ENCODE results near the gene GPR68.

The GPR68 gene

GRCh38 chr14:91241863-91242262 is 2.6 kb downstream of the GPR68 start:
- H3K9me2 ChIP-seq (replicated peaks; ENCODE audit: insufficient read depth, low read length) = no peaks in the 10 kb centered on the region
- H3K9me3 ChIP-seq (replicated peaks; ENCODE audit: insufficient read depth, low read length) = no peaks in the 10 kb centered on the region
- no peak for DNase-seq
- H3F3A ChIP-seq (ENCODE audit: insufficient read depth, low read length) = no peaks in the 10 kb centered on the region
- peak overlapping the region; percentile 29; the same call in 1 of the 2 replicates for H3K27ac ChIP-seq (ENCODE audit: low read length)
- no peaks in the 10 kb centered on the region for H3K36me3 ChIP-seq (replicated peaks; ENCODE audit: insufficient read depth, low read length)
- TF ChIP-seq CTCF (IDR thresholded peaks at IDR 0.05; ENCODE audit: low read length) = no peak
- H3K4me1 ChIP-seq (ENCODE audit: low read length) = peaks cover 21% of the 10 kb centered on the region
- H3K79me2 ChIP-seq (ENCODE audit: low read length) = no peaks in the 10 kb centered on the region
- no peak overlapping the region for H3K9ac ChIP-seq (ENCODE audit: low read length)
- H3K4me3 ChIP-seq (ENCODE audit: low read length) = no peak overlapping the region
- H4K20me1 ChIP-seq (ENCODE audit: insufficient read depth, low read length) = no peaks in the 10 kb centered on the region
- H3K4me2 ChIP-seq (ENCODE audit: low read depth, low read length) = peak overlapping the region; percentile 2; the same call in 1 of the 2 replicates
- H3K27me3 ChIP-seq (replicated peaks; ENCODE audit: insufficient read depth, low read length) = no peaks in the 10 kb centered on the region
- H2AFZ ChIP-seq (ENCODE audit: low read length) = no peak overlapping the region

- H3K9me2 ChIP-seq (replicated peaks; ENCODE audit: insufficient read depth, low read length) = no peaks in the 10 kb centered on the region
- peaks cover 12% of the 10 kb centered on the region for H3K4me1 ChIP-seq (ENCODE audit: low read length)
- no peaks in the 10 kb centered on the region for H3K27me3 ChIP-seq (replicated peaks; ENCODE audit: insufficient read depth, low read length)
- DNase-seq = no peak
- no peaks in the 10 kb centered on the region for H3K79me2 ChIP-seq (ENCODE audit: low read length)
- no peaks in the 10 kb centered on the region for H4K20me1 ChIP-seq (ENCODE audit: insufficient read depth, low read length)
- H3K4me2 ChIP-seq (ENCODE audit: low read depth, low read length) = no peak overlapping the region
- H3K9me3 ChIP-seq (replicated peaks; ENCODE audit: insufficient read depth, low read length) = no peaks in the 10 kb centered on the region
- TF ChIP-seq EZH2 (optimal IDR thresholded peaks at IDR 0.05; ENCODE audit: low read depth, low read length) (no peak), EZH2phosphoT487 (IDR thresholded peaks at IDR 0.05; ENCODE audit: low read length) (no peak), CTCF (IDR thresholded peaks at IDR 0.05; ENCODE audit: low read length) (no peak)
- H3F3A ChIP-seq (ENCODE audit: insufficient read depth, low read length) = no peaks in the 10 kb centered on the region
- H3K36me3 ChIP-seq (replicated peaks; ENCODE audit: insufficient read depth, low read length) = no peaks in the 10 kb centered on the region
- H2AFZ ChIP-seq (ENCODE audit: low read length) = no peak overlapping the region
- H3K27ac ChIP-seq (ENCODE audit: low read length) = no peak overlapping the region
- no peak overlapping the region for H3K9ac ChIP-seq (ENCODE audit: low read length)
- no peak overlapping the region for H3K4me3 ChIP-seq (ENCODE audit: low read length)
Observed at GRCh38 chr14:91238661-91239060, 5.8 kb downstream of the GPR68 start.

DNA sequence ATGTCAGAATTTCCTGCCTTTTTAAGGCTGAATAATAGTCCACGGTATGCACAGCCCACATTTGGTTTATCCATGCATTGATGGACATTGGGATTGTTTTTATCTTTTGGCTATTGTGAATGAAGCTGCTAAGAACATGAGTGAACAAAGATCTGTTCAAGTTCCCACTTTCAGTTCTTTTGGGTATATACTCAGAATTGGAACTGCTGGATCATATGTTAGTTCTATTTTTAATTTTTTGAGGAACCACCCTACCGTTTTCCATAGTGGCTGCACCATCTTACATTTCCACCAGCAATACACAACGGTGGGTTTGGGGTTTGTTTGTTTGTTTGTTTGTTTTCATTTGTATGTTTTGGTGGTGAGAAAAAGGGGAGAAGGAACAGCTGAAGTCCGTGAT is 6.4 kb downstream of the GPR68 start:
- no peak overlapping the region for H3K27ac ChIP-seq (ENCODE audit: low read length)
- no peaks in the 10 kb centered on the region for H3K36me3 ChIP-seq (replicated peaks; ENCODE audit: insufficient read depth, low read length)
- H3K27me3 ChIP-seq (replicated peaks; ENCODE audit: insufficient read depth, low read length) = no peaks in the 10 kb centered on the region
- no peak overlapping the region for H3K4me3 ChIP-seq (ENCODE audit: low read length)
- H3F3A ChIP-seq (ENCODE audit: insufficient read depth, low read length) = no peaks in the 10 kb centered on the region
- H3K9me2 ChIP-seq (replicated peaks; ENCODE audit: insufficient read depth, low read length) = no peaks in the 10 kb centered on the region
- no peak overlapping the region for H3K9ac ChIP-seq (ENCODE audit: low read length)
- peaks cover 6% of the 10 kb centered on the region for H3K4me1 ChIP-seq (ENCODE audit: low read length)
- H3K79me2 ChIP-seq (ENCODE audit: low read length) = no peaks in the 10 kb centered on the region
- H4K20me1 ChIP-seq (ENCODE audit: insufficient read depth, low read length) = no peaks in the 10 kb centered on the region
- TF ChIP-seq EZH2phosphoT487 (IDR thresholded peaks at IDR 0.05; ENCODE audit: low read length) = no peak
- no peak for TF ChIP-seq EZH2 (optimal IDR thresholded peaks at IDR 0.05; ENCODE audit: low read depth, low read length)
- DNase-seq = no peak
- no peaks in the 10 kb centered on the region for H3K9me3 ChIP-seq (replicated peaks; ENCODE audit: insufficient read depth, low read length)
- H3K4me2 ChIP-seq (ENCODE audit: low read depth, low read length) = no peak overlapping the region
- no peak overlapping the region for H2AFZ ChIP-seq (ENCODE audit: low read length)

DNA sequence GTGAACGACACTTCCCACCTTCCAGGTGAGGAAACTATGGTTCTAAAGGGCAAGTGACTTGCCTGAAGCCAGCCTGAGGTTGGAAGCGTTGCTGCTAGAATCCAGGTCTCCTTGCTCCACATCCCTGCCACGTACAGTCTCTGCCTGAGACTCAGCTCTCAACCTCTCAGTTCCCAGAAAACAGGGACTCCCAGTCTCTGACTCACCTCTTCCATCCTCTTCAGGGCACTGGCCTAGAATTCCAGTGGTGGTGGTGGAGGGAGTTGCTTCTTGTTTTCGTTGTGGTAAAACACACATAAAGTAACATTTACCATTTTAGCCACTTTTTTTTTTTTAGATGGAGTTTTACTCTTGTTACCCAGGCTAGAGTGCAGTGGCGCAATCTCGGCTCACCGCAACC is 7.3 kb downstream of the GPR68 start:
- Histone ChIP-seq H3K36me3 (replicated peaks; ENCODE audit: insufficient read depth, low read length) (no peaks in the 10 kb centered on the region), H3K4me3 (ENCODE audit: low read length) (no peak overlapping the region), H3K27me3 (replicated peaks; ENCODE audit: insufficient read depth, low read length) (no peaks in the 10 kb centered on the region), H3K79me2 (ENCODE audit: low read length) (no peaks in the 10 kb centered on the region), H3K4me2 (ENCODE audit: low read depth, low read length) (no peak overlapping the region), H3F3A (ENCODE audit: insufficient read depth, low read length) (no peaks in the 10 kb centered on the region), H4K20me1 (ENCODE audit: insufficient read depth, low read length) (no peaks in the 10 kb centered on the region), H2AFZ (ENCODE audit: low read length) (no peak overlapping the region), H3K9ac (ENCODE audit: low read length) (no peak overlapping the region), H3K4me1 (ENCODE audit: low read length) (no peaks in the 10 kb centered on the region; the same call in 1 of the 2 replicates), H3K9me2 (replicated peaks; ENCODE audit: insufficient read depth, low read length) (no peaks in the 10 kb centered on the region), H3K27ac (ENCODE audit: low read length) (no peak overlapping the region), H3K9me3 (replicated peaks; ENCODE audit: insufficient read depth, low read length) (no peaks in the 10 kb centered on the region)
- DNase-seq = no peak
- TF ChIP-seq EZH2 (optimal IDR thresholded peaks at IDR 0.05; ENCODE audit: low read depth, low read length) = no peak
- no peak for TF ChIP-seq EZH2phosphoT487 (IDR thresholded peaks at IDR 0.05; ENCODE audit: low read length)
- no peak for TF ChIP-seq CTCF (IDR thresholded peaks at IDR 0.05; ENCODE audit: low read length)
